GM18951 (cell line): Measurements from ENCODE around the gene SMOC1.

ENCODE experiments used
- POLR2A ChIP-seq: IDR thresholded peaks from 4 replicates; pipeline ENCODE4 v1.6.1; 2011; ENCODE audit warnings: mild to moderate bottlenecking; ENCODE audit not compliant: insufficient read length, insufficient read depth; ENCODE audit errors: extremely low read depth
- in situ Hi-C: fragments of 300-500 bp; cut with MboI; formaldehyde crosslinking; loops from one replicate; pipeline ENCODE4 v1.12.0; 2022; ENCODE audit warnings: low sequenced_read_pairs, mixed read lengths, inconsistent platforms; ENCODE audit not compliant: unreplicated experiment

The SMOC1 gene

GRCh38 chr14:70032447-70032846 lies 153.2 kb downstream of the SMOC1 start:
- in situ Hi-C loops, result no loop called here

GRCh38 chr14:70033116-70033515 lies 153.9 kb downstream of the SMOC1 start:
- in situ Hi-C loops, result no loop called here
- TF ChIP-seq POLR2A, result no peak

More at GRCh38 chr14:70032447-70032846, 153.2 kb downstream of the SMOC1 start:
- TF ChIP-seq POLR2A, result no peak

GRCh38 chr14:70033561-70033960 lies 154.3 kb downstream of the SMOC1 start:
- in situ Hi-C loops, result no loop called here
- TF ChIP-seq POLR2A, result no peak

GRCh38 chr14:70034257-70034656 lies 155.0 kb downstream of the SMOC1 start:
- in situ Hi-C loops, result no loop called here

GRCh38 chr14:70036665-70037064 lies 157.4 kb downstream of the SMOC1 start:
- in situ Hi-C loops, result no loop called here
- no peak for TF ChIP-seq POLR2A

More at GRCh38 chr14:70034257-70034656, 155.0 kb downstream of the SMOC1 start:
- TF ChIP-seq POLR2A, result no peak

GRCh38 chr14:70043001-70043400 lies 163.8 kb downstream of the SMOC1 start:
- TF ChIP-seq POLR2A, result no peak

GRCh38 chr14:70045310-70045709 lies 166.1 kb downstream of the SMOC1 start:
- in situ Hi-C loops, result no loop called here
- TF ChIP-seq POLR2A, result no peak

More at GRCh38 chr14:70043001-70043400, 163.8 kb downstream of the SMOC1 start:
- in situ Hi-C loops, result no loop called here

GRCh38 chr14:70045844-70046535 lies 166.8 kb downstream of the SMOC1 start:
- no peak for TF ChIP-seq POLR2A
- in situ Hi-C loops, result no loop called here

- in situ Hi-C loops, result no loop called here
- TF ChIP-seq POLR2A, result no peak
These were observed 168.5 kb downstream of the SMOC1 start for GRCh38 chr14:70047598-70048312.

- no peak for TF ChIP-seq POLR2A
- in situ Hi-C loops, result no loop called here
These were observed 169.1 kb downstream of the SMOC1 start for GRCh38 chr14:70048313-70048654.

- no peak for TF ChIP-seq POLR2A
- in situ Hi-C loops, result no loop called here
These were observed 170.4 kb downstream of the SMOC1 start for GRCh38 chr14:70049605-70050004.

- in situ Hi-C loops, result no loop called here
- TF ChIP-seq POLR2A, result no peak
These were observed 170.9 kb downstream of the SMOC1 start for GRCh38 chr14:70050136-70050535.

GRCh38 chr14:70052990-70053389 lies 173.8 kb downstream of the SMOC1 start:
- no peak for TF ChIP-seq POLR2A
- in situ Hi-C loops, result no loop called here

GRCh38 chr14:70057519-70058136 lies 178.4 kb downstream of the SMOC1 start:
- in situ Hi-C loops, result no loop called here
- TF ChIP-seq POLR2A, result no peak
